Measurements from ENCODE around the gene CRACDL.

CRACDL gene

DNA sequence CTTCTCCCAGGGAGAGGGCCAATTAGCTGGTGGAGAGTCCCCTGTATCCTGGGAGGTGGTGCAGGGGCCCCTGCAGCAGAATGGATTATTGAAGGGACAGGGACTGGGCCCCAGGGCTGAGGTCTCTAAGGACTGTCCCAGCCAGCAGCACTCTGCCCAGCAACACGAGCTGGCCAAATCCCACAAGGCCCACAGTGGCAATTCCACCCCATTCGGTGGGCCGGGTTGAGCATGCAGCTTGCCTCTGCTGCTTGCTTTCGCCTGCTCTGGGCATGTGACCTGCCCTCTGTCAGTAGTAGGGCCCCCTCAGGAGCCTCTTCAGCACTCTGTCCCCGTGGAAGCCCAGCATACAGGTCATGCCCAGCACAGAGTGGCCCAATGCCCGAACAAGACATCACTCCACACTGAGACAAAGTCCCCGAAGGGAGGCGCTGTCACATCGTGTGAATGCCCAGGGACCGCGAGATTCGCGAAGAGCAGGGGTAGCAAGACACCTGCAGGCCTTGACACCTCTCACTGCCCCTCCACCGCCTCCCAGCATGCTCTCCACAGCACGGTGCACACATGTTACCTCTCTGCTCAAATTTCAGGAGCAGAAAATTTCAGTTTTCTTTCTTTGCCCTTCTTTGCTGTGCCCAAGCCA lies 65.4 kb downstream of the CRACDL start:
- no peak overlapping the region for H2BK15ac ChIP-seq (ENCODE audit: low read length)
- no peak overlapping the region for H2BK120ac ChIP-seq (ENCODE audit: low read depth, low read length)
- peaks cover 0 to 15% (median 0%) of the 10 kb centered on the region in 3 experiments for H3K27me3 ChIP-seq (ENCODE audit: control insufficient read depth in 3 of 3, insufficient read depth in 3 of 3, low read depth in 1 of 3, low read length in 3 of 3)
- no peak overlapping the region for H3K18ac ChIP-seq (ENCODE audit: low read length)
- H3K4ac ChIP-seq (ENCODE audit: low read length) = no peak overlapping the region
- H3K4me3 ChIP-seq (ENCODE audit: low read length in 2 of 2) = no peak overlapping the region
- peak overlapping the region; percentile 27 for H3K23ac ChIP-seq (ENCODE audit: low read depth, low read length, poor library complexity)
- no peaks in the 10 kb centered on the region for H3K9me3 ChIP-seq (replicated peaks in 1 of 2; ENCODE audit: control insufficient read depth in 2 of 2, insufficient read depth in 1 of 2, low read depth in 1 of 2, low read length in 2 of 2)
- no peak overlapping the region for H2AK5ac ChIP-seq (ENCODE audit: low read depth, low read length)
- H3K79me1 ChIP-seq (ENCODE audit: low read depth, low read length) = no peaks in the 10 kb centered on the region
- no peak overlapping the region for H3K4me2 ChIP-seq (ENCODE audit: insufficient read depth, low read length, poor library complexity, severe bottlenecking)
- no peak overlapping the region for H2BK5ac ChIP-seq (ENCODE audit: low read length)
- H3K4me1 ChIP-seq (ENCODE audit: control insufficient read depth in 2 of 2, insufficient read depth in 1 of 2, low read depth in 1 of 2, low read length in 2 of 2) = peaks cover 0 to 4% of the 10 kb centered on the region in 2 donors
- WGBS, 2 donors (ENCODE audit: extremely low coverage in 2 of 2, insufficient read length in 2 of 2, insufficient replicate concordance in 1 of 2) = no CpG with 5 or more reads among the region's 15 CpGs
- no peak overlapping the region for H3K9ac ChIP-seq (ENCODE audit: low read depth, low read length, poor library complexity)
- H3K14ac ChIP-seq (ENCODE audit: low read length) = no peak overlapping the region
- H2BK12ac ChIP-seq (ENCODE audit: low read length) = no peak overlapping the region
- no peak overlapping the region for H3K27ac ChIP-seq (replicated peaks; ENCODE audit: low read length)
- no peak for DNase-seq (ENCODE audit: low spot score)
- H4K91ac ChIP-seq (ENCODE audit: low read depth, low read length, poor library complexity) = no peak overlapping the region
- no peaks in the 10 kb centered on the region for H3K36me3 ChIP-seq (replicated peaks in 1 of 2; ENCODE audit: control insufficient read depth in 2 of 2, insufficient read depth in 2 of 2, low read length in 2 of 2)
- H2AFZ ChIP-seq (ENCODE audit: low read length) = no peak overlapping the region
- H4K8ac ChIP-seq (ENCODE audit: low read depth, low read length) = no peak overlapping the region

DNA sequence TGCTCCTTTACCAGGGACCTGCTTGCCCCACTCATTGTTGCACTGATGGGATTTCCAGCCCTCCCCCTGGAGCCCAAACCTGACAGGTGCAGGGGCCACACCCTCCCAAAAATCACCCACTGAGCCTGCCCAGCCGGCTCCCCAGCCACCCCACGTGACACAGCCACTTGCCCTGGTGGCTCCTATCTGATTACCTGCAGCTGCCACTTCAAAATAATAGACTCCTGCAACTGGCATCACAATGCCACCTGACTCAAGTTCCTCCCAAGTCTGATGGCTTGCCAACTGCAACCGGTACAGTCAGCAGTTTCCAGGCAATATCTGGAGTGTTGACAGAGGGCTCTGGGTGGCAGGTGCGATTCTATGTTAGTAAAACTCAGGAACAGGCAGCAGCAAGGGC lies 66.2 kb downstream of the CRACDL start:
- no peak overlapping the region for H3K4me3 ChIP-seq (ENCODE audit: low read length in 2 of 2)
- no peak overlapping the region for H3K4ac ChIP-seq (ENCODE audit: low read length)
- H3K27ac ChIP-seq (replicated peaks; ENCODE audit: low read length) = no peak overlapping the region
- no peak overlapping the region for H3K14ac ChIP-seq (ENCODE audit: low read length)
- no peak overlapping the region for H2AFZ ChIP-seq (ENCODE audit: low read length)
- H3K4me2 ChIP-seq (ENCODE audit: insufficient read depth, low read length, poor library complexity, severe bottlenecking) = no peak overlapping the region
- DNase-seq (ENCODE audit: low spot score) = no peak
- H3K9ac ChIP-seq (ENCODE audit: low read depth, low read length, poor library complexity) = no peak overlapping the region
- WGBS, 2 donors (ENCODE audit: extremely low coverage in 2 of 2, insufficient read length in 2 of 2, insufficient replicate concordance in 1 of 2) = no CpG with 5 or more reads among the region's 4 CpGs
- no peak overlapping the region for H2BK12ac ChIP-seq (ENCODE audit: low read length)
- H4K8ac ChIP-seq (ENCODE audit: low read depth, low read length) = no peak overlapping the region
- H2BK15ac ChIP-seq (ENCODE audit: low read length) = no peak overlapping the region
- peaks cover 0 to 4% of the 10 kb centered on the region in 2 donors for H3K4me1 ChIP-seq (ENCODE audit: control insufficient read depth in 2 of 2, insufficient read depth in 1 of 2, low read depth in 1 of 2, low read length in 2 of 2)
- H2BK120ac ChIP-seq (ENCODE audit: low read depth, low read length) = no peak overlapping the region
- no peaks in the 10 kb centered on the region for H3K9me3 ChIP-seq (replicated peaks in 1 of 2; ENCODE audit: control insufficient read depth in 2 of 2, insufficient read depth in 1 of 2, low read depth in 1 of 2, low read length in 2 of 2)
- no peak overlapping the region for H3K18ac ChIP-seq (ENCODE audit: low read length)
- H2AK5ac ChIP-seq (ENCODE audit: low read depth, low read length) = no peak overlapping the region
- no peak overlapping the region for H2BK5ac ChIP-seq (ENCODE audit: low read length)
- no peak overlapping the region for H4K91ac ChIP-seq (ENCODE audit: low read depth, low read length, poor library complexity)
- no peak overlapping the region for H3K23ac ChIP-seq (ENCODE audit: low read depth, low read length, poor library complexity)
- H3K36me3 ChIP-seq (replicated peaks in 1 of 2; ENCODE audit: control insufficient read depth in 2 of 2, insufficient read depth in 2 of 2, low read length in 2 of 2) = no peaks in the 10 kb centered on the region
- H3K27me3 ChIP-seq (ENCODE audit: control insufficient read depth in 3 of 3, insufficient read depth in 3 of 3, low read depth in 1 of 3, low read length in 3 of 3) = peaks cover 0 to 8% (median 0%) of the 10 kb centered on the region in 3 experiments
- no peaks in the 10 kb centered on the region for H3K79me1 ChIP-seq (ENCODE audit: low read depth, low read length)

DNA sequence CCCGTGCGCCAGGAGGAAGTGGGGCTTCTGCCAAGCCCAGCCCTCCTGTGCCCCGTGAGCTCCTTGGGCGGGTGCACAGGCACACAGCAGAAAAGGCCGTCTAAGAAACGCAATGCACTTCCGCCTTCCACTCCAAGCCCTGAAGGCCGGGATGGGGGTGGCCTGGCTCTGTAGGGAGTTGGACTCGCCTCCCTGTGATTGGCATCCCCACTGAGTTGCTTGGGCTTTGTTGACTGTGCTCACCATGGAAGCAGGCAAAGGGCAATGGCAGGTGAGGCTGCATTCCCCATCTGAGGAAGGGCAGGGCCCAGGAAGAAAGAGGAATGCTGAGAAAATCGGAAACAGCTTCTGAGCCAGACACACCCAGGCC lies 66.8 kb downstream of the CRACDL start:
- H4K91ac ChIP-seq (ENCODE audit: low read depth, low read length, poor library complexity) = no peak overlapping the region
- H3K14ac ChIP-seq (ENCODE audit: low read length) = no peak overlapping the region
- no peak overlapping the region for H2AFZ ChIP-seq (ENCODE audit: low read length)
- H4K8ac ChIP-seq (ENCODE audit: low read depth, low read length) = no peak overlapping the region
- no peak overlapping the region for H2BK12ac ChIP-seq (ENCODE audit: low read length)
- H3K4ac ChIP-seq (ENCODE audit: low read length) = no peak overlapping the region
- H3K4me3 ChIP-seq (ENCODE audit: low read length in 2 of 2) = no peak overlapping the region
- no peak overlapping the region for H2BK120ac ChIP-seq (ENCODE audit: low read depth, low read length)
- peak overlapping the region; percentile 83 for H2BK5ac ChIP-seq (ENCODE audit: low read length)
- no peak overlapping the region for H3K4me2 ChIP-seq (ENCODE audit: insufficient read depth, low read length, poor library complexity, severe bottlenecking)
- H3K23ac ChIP-seq (ENCODE audit: low read depth, low read length, poor library complexity) = no peak overlapping the region
- H3K27ac ChIP-seq (replicated peaks; ENCODE audit: low read length) = no peak overlapping the region
- H2AK5ac ChIP-seq (ENCODE audit: low read depth, low read length) = peak overlapping the region; percentile 14
- WGBS, 2 donors (ENCODE audit: extremely low coverage in 2 of 2, insufficient read length in 2 of 2, insufficient replicate concordance in 1 of 2) = no CpG with 5 or more reads among the region's 10 CpGs
- DNase-seq (ENCODE audit: low spot score) = no peak
- H3K9ac ChIP-seq (ENCODE audit: low read depth, low read length, poor library complexity) = no peak overlapping the region
- no peak overlapping the region for H2BK15ac ChIP-seq (ENCODE audit: low read length)
- peaks cover 0 to 2% (median 0%) of the 10 kb centered on the region in 3 experiments for H3K27me3 ChIP-seq (ENCODE audit: control insufficient read depth in 3 of 3, insufficient read depth in 3 of 3, low read depth in 1 of 3, low read length in 3 of 3)
- H3K9me3 ChIP-seq (replicated peaks in 1 of 2; ENCODE audit: control insufficient read depth in 2 of 2, insufficient read depth in 1 of 2, low read depth in 1 of 2, low read length in 2 of 2) = no peaks in the 10 kb centered on the region
- H3K79me1 ChIP-seq (ENCODE audit: low read depth, low read length) = no peaks in the 10 kb centered on the region
- H3K4me1 ChIP-seq (ENCODE audit: control insufficient read depth in 2 of 2, insufficient read depth in 1 of 2, low read depth in 1 of 2, low read length in 2 of 2) = peaks cover 0 to 4% of the 10 kb centered on the region in 2 donors
- H3K36me3 ChIP-seq (replicated peaks in 1 of 2; ENCODE audit: control insufficient read depth in 2 of 2, insufficient read depth in 2 of 2, low read length in 2 of 2) = no peaks in the 10 kb centered on the region
- H3K18ac ChIP-seq (ENCODE audit: low read length) = peak overlapping the region; percentile 62

DNA sequence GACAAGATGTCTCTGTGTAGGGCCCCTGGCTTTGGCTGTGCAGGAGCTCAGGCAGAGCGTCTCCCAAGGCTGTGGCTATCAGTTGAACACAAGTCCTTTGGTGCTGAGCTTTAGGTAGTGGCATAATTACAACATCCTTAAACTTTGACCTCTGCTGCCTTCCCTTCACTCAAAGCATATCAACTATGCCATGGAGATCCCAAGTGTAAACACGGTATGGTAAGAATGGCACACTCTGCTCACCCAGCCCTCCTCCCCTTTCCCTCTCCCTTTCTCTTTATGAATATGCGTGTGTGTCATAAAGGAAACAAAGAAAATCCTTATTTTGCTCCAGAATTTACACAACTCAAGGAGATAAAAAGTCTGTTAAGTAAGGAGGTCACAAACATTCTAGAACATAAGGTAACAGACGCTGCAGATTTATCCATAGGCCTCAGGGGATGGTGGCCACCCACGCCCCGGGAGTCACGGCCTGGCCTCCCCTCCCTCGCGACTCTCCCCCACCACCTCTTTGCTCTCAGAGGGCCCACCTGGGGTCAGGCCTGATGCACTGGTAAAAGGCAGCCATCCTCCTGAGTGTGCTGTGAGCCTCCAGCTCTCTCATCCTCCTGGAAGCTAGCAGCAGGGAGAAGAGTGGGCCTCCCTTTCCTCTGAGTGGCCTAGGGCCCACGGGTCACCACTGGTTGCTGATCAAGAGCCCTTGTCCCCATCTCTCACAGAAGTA lies 67.3 kb downstream of the CRACDL start:
- Histone ChIP-seq H3K9ac (ENCODE audit: low read depth, low read length, poor library complexity) (no peak overlapping the region), H3K27me3 (ENCODE audit: control insufficient read depth in 3 of 3, insufficient read depth in 3 of 3, low read depth in 1 of 3, low read length in 3 of 3) (peaks cover 0 to 2% (median 0%) of the 10 kb centered on the region in 3 experiments), H3K23ac (ENCODE audit: low read depth, low read length, poor library complexity) (peak overlapping the region; percentile 18), H3K4me1 (ENCODE audit: control insufficient read depth in 2 of 2, insufficient read depth in 1 of 2, low read depth in 1 of 2, low read length in 2 of 2) (peaks cover 0 to 4% of the 10 kb centered on the region in 2 donors), H3K27ac (replicated peaks; ENCODE audit: low read length) (no peak overlapping the region), H2BK12ac (ENCODE audit: low read length) (no peak overlapping the region), H3K4me2 (ENCODE audit: insufficient read depth, low read length, poor library complexity, severe bottlenecking) (no peak overlapping the region), H3K79me1 (ENCODE audit: low read depth, low read length) (no peaks in the 10 kb centered on the region), H3K4ac (ENCODE audit: low read length) (no peak overlapping the region), H3K14ac (ENCODE audit: low read length) (no peak overlapping the region), H2BK5ac (ENCODE audit: low read length) (peak overlapping the region; percentile 83), H2AK5ac (ENCODE audit: low read depth, low read length) (peak overlapping the region; percentile 14), H4K8ac (ENCODE audit: low read depth, low read length) (no peak overlapping the region), H2BK120ac (ENCODE audit: low read depth, low read length) (no peak overlapping the region), H3K9me3 (replicated peaks in 1 of 2; ENCODE audit: control insufficient read depth in 2 of 2, insufficient read depth in 1 of 2, low read depth in 1 of 2, low read length in 2 of 2) (no peaks in the 10 kb centered on the region), H2BK15ac (ENCODE audit: low read length) (no peak overlapping the region), H3K4me3 (ENCODE audit: low read length in 2 of 2) (no peak overlapping the region), H3K36me3 (replicated peaks in 1 of 2; ENCODE audit: control insufficient read depth in 2 of 2, insufficient read depth in 2 of 2, low read length in 2 of 2) (no peaks in the 10 kb centered on the region), H2AFZ (ENCODE audit: low read length) (no peak overlapping the region), H3K18ac (ENCODE audit: low read length) (peak overlapping the region; percentile 8), H4K91ac (ENCODE audit: low read depth, low read length, poor library complexity) (no peak overlapping the region)
- WGBS, 2 donors (ENCODE audit: extremely low coverage in 2 of 2, insufficient read length in 2 of 2, insufficient replicate concordance in 1 of 2) = no CpG with 5 or more reads among the region's 10 CpGs
- no peak for DNase-seq (ENCODE audit: low spot score)

All from neuronal stem cell (in vitro differentiated cells).